Hematopoietic multipotent progenitor cell treated with erythropoietin and hydrocortisone succinate and interleukin-3 and kit ligand, for 17 days (in vitro differentiated cells): Measurements from ENCODE around the gene TMEM214.

Source experiments
- DNase-seq: peaks from one replicate; pipeline ENCODE4 v3.0.0-alpha.2; 2015; ENCODE audit warnings: low spot score

Gene TMEM214

GRCh38 chr2:27013738-27014137, 19.0 kb upstream of the TMEM214 start:
- no peak for DNase-seq

GRCh38 chr2:27014771-27015433, 17.9 kb upstream of the TMEM214 start:
- no peak for DNase-seq

- peak; percentile 41 for DNase-seq
Observed at GRCh38 chr2:27016801-27017325, 15.9 kb upstream of the TMEM214 start.

- DNase-seq = no peak
Observed at GRCh38 chr2:27018142-27018541, 14.6 kb upstream of the TMEM214 start.

- DNase-seq = no peak
Observed at GRCh38 chr2:27019459-27019858, 13.3 kb upstream of the TMEM214 start.

GRCh38 chr2:27019931-27020855, 12.6 kb upstream of the TMEM214 start:
- DNase-seq = peak; percentile 22

- DNase-seq = no peak
Observed at GRCh38 chr2:27021253-27022049, 11.3 kb upstream of the TMEM214 start.

- DNase-seq = no peak
Observed at GRCh38 chr2:27023740-27024139, 9.0 kb upstream of the TMEM214 start.

GRCh38 chr2:27024188-27024587, 8.6 kb upstream of the TMEM214 start:
- DNase-seq = no peak

GRCh38 chr2:27024812-27025211, 8.0 kb upstream of the TMEM214 start:
- no peak for DNase-seq

- no peak for DNase-seq
Observed at GRCh38 chr2:27025281-27025800, 7.4 kb upstream of the TMEM214 start.

GRCh38 chr2:27025861-27026851, 6.6 kb upstream of the TMEM214 start:
- DNase-seq = no peak

GRCh38 chr2:27027211-27027651, 5.5 kb upstream of the TMEM214 start:
- no peak for DNase-seq

- no peak for DNase-seq
Observed at GRCh38 chr2:27029051-27029450, 3.7 kb upstream of the TMEM214 start.

- no peak for DNase-seq
Observed at GRCh38 chr2:27033253-27033852, 588 bp downstream of the TMEM214 start.

GRCh38 chr2:27038012-27038411, 5.2 kb downstream of the TMEM214 start:
- no peak for DNase-seq

- no peak for DNase-seq
Observed at GRCh38 chr2:27038631-27039339, 6.0 kb downstream of the TMEM214 start.

- no peak for DNase-seq
Observed at GRCh38 chr2:27039426-27039825, 6.7 kb downstream of the TMEM214 start.

GRCh38 chr2:27039871-27040270, 7.1 kb downstream of the TMEM214 start:
- no peak for DNase-seq

GRCh38 chr2:27040282-27040681, 7.5 kb downstream of the TMEM214 start:
- no peak for DNase-seq
